GM18498 (cell line): ENCODE data around the gene TMEM223.
A peak's percentile ranks its signal among the peaks of the same experiment; 100 is the strongest.
"Not testable (repeated sequence)": the region's sequence is repeated elsewhere in the genome, so short reads cannot be mapped to it uniquely, and the experiment has no call there.

ENCODE experiments used
- ATAC-seq: cut with Tn5 transposase; IDR thresholded peaks from one replicate; pipeline ENCODE4 v1.9.1; 2021; ENCODE audit warnings: mild to moderate bottlenecking, moderate library complexity; ENCODE audit not compliant: unreplicated experiment

Gene TMEM223, protein sequence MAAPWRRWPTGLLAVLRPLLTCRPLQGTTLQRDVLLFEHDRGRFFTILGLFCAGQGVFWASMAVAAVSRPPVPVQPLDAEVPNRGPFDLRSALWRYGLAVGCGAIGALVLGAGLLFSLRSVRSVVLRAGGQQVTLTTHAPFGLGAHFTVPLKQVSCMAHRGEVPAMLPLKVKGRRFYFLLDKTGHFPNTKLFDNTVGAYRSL

DNA sequence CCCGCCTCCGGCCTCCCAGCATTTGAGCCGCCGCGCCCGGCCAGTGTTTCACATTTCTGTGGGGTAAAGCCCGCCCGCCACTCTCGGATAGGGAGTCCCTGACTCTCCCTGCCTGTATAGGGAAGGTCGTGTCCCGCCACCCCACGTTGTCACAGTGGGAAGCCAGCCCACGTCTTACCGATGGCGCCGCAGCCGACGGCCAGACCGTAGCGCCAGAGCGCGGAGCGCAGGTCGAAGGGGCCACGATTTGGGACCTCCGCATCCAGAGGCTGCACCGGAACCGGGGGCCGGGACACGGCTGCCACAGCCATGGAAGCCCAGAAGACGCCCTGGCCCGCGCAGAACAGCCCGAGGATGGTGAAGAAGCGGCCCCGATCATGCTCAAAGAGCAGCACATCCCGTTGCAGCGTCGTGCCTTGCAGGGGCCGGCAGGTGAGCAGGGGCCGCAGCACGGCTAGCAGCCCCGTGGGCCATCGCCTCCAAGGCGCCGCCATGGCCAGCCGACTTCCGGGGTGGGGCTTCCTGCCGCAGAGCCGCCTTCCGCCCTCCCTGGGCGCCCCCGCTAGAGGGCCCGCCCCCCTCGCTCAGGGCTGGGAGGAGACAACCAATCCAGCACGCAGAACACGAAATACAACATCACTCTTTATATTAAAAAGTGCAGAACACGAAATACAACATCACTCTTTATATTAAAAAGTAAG is at the start of gene TMEM223:
Gene TMEM223 (minus strand): TSS at position 506 of the 701 bp plus-strand sequence. CDS start 12 bp downstream, at position 494.
- peak; percentile 75 for ATAC-seq

DNA sequence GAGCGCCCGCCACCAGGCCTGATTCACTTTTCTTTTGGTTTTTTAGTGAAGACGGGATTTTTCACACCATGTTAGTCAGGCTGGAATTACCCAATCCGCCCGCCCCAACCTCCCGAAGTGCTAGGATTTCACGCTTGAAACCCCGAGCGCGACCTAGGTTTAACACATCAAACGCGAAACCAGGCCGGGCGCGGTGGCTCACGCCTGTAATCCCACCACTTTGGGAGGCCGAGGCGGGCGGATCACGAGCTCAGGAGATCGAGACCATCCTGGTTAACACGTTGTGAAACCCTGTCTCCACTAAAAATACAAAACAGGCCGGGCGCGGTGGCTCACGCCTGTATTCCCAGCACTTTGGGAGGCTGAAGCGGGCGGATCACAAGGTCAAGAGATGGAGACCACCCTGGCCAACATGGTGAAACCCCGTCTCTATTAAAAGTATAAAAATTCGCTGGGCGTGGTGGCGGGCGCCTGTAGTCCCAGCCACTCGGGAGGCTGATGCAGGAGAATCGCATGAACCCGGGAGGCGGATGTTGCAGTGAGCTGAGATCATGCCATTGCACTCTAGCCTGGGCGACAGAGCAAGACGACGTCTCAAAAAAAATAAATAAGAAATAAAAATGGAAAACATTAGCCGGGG is 49.0 kb upstream of the TMEM223 start:
- peak; percentile 8 for ATAC-seq

DNA sequence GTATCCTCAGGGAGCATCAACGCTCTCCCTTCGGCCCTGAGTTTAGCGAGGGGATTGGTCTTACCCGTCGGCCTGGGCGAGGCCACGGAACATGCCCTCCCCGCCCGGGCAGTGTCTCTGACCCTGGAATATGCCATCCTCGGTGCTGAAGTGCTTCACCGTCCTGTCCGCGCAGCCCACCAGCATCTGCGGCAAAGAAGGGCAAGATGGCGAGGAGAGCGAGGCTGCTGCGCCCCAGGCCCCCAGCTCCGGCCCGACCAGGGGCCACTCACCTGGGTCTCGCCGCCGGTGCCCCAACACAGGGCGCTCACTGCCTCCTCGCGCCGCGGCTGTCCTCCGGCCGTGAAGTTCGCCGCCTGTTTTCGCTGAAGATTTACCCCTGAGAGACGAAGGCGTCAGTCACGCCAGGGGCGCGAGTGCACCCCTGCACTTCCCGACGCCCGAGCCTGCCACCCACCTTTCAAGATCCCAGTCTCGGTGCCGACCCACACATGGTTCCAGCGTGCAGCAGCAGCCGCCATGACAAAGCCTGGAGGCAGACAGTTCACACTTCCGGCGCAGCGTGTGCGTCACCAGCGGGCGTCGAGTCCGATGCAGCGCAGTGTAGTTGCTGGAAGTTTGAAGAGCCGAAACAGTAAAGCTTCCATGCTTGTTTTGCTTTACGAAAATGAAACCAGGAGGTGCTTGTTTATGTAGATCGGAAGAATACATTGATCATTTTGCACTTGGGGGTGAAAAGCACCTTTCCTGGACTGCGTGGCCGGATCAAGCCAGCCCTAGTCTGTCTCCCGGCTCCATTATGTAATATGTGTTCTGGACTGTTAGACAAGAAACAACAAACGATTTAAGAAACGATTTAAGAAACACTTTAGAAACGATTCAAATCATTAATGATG is 47.5 kb upstream of the TMEM223 start, which contains the start of gene WDR74:
Gene WDR74 (minus strand): TSS at position 541 of the 896 bp plus-strand sequence. CDS start 20 bp downstream, at position 521.
- ATAC-seq, result peak; percentile 50

DNA sequence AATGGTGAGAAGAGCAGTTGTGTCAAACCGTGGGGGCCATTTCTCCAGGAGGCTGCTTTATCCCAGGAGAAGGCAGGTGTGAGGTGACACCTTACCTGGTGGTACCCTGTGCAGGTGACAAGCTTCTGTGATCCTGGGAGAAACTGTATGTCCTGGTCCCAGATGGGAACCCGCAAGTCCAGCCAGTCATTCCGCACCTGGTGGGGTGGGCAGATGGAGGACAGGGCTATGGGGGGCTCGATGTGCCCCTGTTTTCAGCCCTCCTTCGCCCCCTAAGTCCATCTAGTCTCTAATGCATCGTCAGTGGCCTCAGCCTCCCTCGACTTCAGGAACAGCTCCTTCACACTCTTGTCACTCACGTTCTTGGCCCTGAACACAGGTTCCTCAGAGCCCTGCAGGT is 43.5 kb upstream of the TMEM223 start:
- ATAC-seq, result no peak

DNA sequence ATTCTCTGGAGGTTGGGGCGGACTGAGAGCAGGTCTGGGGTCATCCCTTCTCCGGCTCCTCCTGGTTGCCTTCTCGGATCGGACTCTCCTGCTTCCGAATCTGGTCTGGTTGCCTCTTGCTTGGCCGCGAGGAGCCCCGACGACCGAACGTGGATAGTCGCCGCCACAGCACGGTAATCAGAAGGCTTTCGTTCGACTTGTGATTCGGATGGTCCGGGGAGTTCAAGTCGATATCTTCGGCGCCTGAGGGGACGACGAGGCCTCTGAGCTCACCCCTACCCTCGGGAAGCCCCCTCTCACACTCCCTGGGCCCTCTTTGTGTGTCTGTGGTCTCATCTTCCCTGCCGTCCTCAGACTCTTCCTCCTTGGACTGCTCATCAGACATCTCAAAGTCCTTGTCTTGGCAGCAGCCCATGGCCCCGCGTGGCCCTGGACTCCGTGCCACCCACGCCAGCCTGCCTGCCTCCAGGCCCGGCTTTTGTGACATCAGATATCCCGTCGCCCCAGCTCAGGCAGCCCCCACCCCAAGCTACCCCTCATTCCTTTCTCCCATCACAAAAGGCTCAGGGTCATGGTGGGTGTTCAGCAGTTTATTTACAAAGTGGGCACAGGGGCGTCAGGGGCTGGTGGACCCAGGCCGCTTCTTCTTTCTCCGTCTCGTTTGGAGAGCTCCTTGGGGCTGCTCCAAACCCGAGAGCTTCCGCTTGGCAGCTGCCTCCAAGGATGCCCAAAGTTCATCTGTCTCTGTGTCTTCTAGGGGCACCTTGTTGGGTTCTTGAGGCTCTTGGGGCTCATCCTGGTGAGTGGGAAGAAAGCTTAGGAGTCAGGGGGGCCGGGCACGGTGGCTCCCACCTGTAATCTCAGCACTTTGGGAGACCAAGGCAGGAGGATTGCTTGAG is 40.8 kb upstream of the TMEM223 start, which contains the start of gene TEX54:
Gene TEX54 (minus strand): TSS at position 506 of the 899 bp plus-strand sequence.
- no peak for ATAC-seq

DNA sequence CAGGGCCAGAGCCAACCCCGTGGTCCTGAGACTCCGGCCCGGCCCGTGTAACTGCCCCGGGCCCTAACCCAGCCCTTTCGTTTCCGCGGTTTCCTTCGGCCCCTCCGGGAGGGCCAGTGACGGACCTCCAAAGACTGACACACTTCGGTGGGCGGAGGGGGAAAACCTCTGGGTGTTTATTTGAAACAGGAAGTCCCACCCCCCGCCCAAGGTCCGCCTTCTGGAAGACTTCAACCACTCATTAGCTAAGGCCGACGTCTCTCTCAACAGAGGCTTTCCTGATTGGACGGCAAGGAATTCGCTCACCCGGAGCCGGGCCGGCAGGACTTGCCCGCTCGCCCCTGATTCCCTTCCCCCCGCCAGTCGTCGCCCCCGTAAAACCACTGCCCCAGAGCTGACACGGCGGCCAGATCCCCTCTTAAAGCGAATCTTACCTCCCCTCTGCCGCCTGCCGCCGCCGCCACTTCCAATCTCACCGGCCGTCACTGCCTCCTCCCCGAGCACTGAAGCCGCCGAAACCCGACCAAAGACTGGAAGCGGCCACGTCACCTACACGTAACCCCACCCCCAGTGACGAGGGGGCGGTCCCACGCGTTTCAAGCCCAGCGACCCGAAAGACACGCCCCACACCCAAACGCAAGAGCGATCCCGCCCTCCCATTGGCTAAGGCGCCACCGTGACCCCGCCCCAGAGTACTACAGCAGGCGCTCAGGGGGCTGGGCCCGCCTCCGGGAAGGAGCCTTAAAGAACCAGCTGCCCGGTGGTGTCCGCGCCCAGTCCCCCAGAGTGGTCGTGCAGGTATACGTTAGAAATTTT is 39.9 kb upstream of the TMEM223 start, which contains the start of gene STX5:
Gene STX5 (minus strand): TSS at position 532 of the 816 bp plus-strand sequence. CDS start 808 bp downstream, outside the sequence.
- ATAC-seq, result peak; percentile 87

- ATAC-seq, result no peak
Observed at GRCh38 chr11:62830904-62831519, 39.2 kb upstream of the TMEM223 start.

- not testable (repeated sequence) for ATAC-seq
Observed at GRCh38 chr11:62828130-62828529, 36.3 kb upstream of the TMEM223 start.

DNA sequence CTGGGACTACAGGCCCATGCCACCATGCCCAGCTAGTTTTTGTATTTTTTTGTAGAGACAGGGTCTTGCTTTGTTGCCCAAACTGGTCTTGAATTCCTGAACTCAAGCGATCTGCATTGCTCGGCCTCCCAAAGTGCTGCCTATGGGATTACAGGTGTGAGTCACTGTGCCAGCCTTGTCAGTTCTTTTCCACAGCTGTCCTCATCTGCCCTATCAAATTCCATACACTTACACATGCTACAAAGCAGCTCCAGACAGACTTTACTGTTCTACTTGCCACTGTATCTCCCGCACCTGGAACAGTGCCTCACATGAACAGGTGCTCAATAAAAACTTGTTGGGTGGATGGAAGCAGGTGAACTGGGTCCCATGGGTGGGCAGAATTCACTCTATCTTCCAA is 31.9 kb upstream of the TMEM223 start:
- ATAC-seq, result no peak

- no peak for ATAC-seq
Observed at GRCh38 chr11:62817129-62817528, 25.3 kb upstream of the TMEM223 start.

GRCh38 chr11:62816557-62816956 is 24.8 kb upstream of the TMEM223 start:
- no peak for ATAC-seq

DNA sequence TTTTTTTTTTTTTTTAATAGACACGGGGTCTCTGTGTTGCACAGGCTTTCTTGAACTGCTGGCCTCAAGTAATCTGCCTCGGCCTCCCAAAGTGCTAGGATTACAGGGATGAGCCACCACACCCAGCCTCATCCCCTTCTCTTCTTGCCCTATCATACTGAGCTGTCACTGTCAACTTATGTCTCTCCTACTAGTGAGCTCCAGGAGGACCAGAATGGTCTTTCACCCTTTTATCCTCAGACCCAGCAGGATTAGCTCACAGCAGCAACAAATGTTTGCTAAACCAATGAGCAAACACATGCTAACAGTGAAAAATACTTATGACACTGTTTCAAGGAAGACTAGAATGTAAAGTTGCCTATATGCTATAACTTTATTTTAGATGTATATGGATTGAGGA is 19.9 kb upstream of the TMEM223 start:
- no peak for ATAC-seq

DNA sequence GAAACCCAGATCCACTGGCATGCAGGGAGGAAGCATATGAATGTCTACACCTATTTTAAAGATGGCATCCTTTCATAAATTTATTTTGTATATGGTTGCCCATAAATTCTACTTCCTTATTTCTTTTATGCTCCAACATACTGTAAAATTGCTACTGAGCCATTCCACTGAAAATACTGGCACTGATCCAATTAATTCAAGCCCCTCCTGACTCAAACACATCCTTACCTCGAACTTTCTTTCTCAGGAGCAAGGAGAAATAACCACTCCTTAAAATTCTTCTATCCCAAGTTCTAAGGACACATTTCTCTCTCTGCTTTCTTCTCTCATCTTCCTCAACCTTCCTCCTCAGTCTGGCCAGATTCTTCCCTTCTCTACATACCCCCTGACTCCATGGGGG is 18.9 kb upstream of the TMEM223 start:
- ATAC-seq, result no peak

DNA sequence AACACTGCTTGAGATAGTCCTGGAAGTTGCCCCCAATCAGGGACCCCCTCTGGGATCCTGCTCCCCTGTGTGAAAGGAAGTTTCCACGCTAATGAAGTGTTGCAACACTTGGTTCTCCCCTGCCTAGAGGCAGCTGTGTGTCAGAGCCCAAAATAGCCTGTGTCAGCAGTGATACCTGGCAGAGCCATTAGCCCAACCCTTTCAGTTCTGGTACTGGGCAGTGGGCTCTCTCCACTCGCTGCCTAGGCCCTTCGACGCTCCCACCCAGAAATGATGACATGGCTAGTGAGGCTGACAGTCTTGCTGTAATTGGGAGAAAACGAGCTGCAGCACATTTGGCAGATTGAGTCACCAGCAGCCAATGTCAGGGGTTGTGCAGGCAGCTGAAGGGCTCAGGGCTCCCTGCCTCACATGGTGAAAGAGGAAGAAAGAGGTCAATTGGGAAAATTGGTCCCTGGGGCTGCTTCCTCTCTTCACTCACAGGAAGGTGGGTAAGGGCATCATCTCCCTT is 14.9 kb upstream of the TMEM223 start:
- no peak for ATAC-seq

GRCh38 chr11:62805961-62806441 is 14.2 kb upstream of the TMEM223 start:
- ATAC-seq, result no peak

DNA sequence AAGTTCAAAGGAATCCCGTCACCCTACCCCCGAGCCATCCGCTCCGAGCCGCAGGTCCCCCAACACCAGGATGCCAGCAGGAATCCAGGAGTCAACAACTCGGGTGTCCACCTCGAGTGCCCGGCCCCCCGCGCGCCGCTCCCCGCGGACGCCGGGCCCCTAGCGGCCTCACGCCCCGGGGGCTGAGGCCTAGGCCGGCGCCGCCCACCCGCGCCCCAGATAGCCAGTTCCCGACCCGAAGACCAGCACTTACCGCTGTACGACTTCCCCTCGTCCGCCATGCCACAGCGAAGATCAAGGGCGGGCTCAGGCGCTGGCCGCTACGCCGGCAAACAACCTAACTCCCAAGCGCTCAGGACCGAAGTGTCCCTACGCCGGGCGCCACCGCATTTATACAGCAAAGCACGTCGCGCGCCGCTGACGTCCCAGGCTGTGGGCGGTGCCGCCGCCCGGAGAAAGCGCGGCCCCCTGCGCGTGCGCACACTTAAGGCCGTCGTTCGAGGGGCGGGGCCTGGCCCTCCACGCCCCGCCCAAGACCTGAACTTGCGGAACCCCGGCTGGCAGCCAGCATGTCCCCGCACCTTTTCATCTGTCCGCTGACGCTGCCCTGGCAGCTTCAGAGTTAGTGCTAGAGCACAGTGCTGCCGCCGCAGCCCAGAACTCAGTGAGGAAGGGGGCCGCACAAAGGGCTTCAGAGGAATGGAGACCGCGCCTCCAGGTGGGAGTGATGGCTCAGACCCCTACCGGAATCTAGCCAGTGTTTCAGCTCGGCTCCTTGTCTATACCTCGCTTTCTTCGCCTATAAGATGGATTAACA is 13.5 kb upstream of the TMEM223 start, which contains the start of gene NXF1:
Gene NXF1 (minus strand): TSS at position 365 of the 817 bp plus-strand sequence. CDS start 84 bp downstream, at position 281.
- peak; percentile 85 for ATAC-seq
